Activated CD4-positive, alpha-beta T cell treated with anti-CD3 and anti-CD28 coated beads, Interleukin-2, Interleukin-4, amounts not matched to agents 100 ng/mL and 50 ng/mL, durations not matched to agents 16 hours and 8 hours (primary cell): ENCODE data around the gene AKR7A3.

Source experiments
- DNase-seq: peaks from one replicate; pipeline ENCODE4 v3.0.0-alpha.2; 2020; ENCODE audit warnings: low spot score

AKR7A3 gene

DNA sequence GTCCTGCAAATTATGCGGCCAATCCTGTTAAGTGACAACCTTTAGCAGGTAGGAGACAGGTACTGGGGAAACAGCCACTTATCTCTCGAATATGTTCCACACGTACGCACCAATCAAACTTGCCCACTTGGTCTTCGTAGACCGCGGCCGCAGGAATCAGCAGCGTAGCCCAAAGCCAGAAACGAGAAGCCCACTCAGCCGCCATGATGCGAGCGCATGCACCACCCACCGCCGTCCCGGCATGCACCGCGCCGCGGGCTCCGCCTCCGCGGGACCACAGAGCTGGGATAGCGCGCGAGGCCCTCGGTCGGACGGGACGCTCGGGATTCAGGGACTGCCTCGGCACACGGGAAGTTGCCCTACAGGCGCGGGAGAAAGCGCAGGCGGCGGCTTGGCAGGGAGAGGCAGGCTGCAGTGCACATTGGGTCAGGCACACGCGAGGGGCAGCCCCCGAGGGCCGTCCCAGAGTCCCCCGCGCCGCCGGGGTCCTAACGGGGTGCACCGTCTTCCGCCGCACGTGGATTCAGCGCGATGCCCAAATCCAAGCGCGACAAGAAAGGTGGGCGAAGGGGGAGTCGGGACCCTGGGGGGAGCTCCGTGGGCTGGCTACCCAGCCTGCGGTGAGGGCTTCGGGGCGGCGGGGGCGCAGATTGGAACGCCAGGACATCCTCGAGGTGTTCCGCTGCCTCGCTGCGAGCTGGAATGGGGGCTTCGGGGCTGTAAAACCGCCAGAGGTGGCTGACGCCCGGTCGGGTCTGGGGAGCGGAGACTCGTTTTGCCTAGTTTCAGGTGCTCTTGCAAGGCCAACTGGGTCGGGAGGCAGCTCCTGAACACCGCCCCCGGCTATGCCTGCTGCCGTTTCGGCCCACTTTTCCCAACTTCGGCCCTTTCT, 37.0 kb downstream of the AKR7A3 start, which contains the start of the genes EMC1 and MRTO4:
EMC1 (minus strand) TSS at position 220 of the 892 bp plus-strand sequence; CDS start at position 205, 15 bp downstream.
MRTO4 (plus strand) TSS at position 501 of the 892 bp plus-strand sequence; CDS start at position 532, 31 bp downstream.
- peak; percentile 89 for DNase-seq

GRCh38 chr1:19250629-19251304, 37.8 kb downstream of the AKR7A3 start:
- DNase-seq: no peak

DNA sequence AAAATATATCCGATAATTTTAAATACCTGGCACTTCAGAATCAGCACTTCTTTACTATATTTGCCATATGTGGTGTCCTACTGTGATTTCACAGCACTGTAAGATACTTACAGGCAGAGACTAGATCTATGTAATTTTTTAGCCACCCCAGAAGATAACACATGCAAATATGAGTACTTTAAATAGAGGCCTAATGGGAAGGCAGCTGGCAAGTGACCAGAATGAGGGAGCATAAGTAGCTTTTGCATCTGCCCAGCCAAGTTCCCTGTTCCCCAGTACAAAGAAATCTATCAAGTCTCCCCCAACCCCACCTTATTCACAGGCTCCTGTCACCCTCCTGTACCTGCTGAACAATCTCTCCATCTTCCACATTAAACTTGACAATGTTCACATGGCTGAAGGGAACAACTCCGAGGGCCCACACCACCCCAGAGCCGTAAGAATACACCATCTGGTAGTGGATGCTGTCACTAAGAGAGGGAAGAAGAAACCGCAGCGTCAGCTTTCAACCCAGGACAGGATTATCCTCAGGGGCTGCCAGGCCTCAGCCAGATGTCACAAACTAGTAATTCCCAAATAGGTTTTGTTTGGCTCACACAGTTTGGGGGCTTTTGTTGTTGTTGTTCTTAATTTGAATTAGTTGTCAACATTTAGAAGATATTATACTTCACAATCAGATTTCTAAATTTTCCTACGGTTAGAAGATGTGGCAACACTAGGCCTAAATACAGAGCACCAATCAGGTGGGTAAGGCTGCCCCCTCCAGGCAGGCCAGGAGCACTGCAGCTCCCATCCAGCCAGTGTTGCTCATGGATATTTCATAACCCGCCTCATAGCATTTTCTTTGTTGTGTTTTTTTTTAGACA, 47.7 kb downstream of the AKR7A3 start:
- peak; percentile 71 for DNase-seq

- DNase-seq: no peak
Observed at GRCh38 chr1:19239876-19240275, 48.7 kb downstream of the AKR7A3 start.

- no peak for DNase-seq
Observed at GRCh38 chr1:19234224-19234623, 54.3 kb downstream of the AKR7A3 start.
